Measurements from ENCODE around the gene CRYGN. TPM values are rescaled to one million over a fixed set of nuclear protein-coding genes. Genes with fewer than 3 reads are reported as not detected.
A peak's percentile ranks its signal among the peaks of the same experiment; 100 is the strongest.

CRYGN gene
- total and polyA plus RNA-seq, 2 of the 13 experiments (the other 11 are each of a cell fraction or from before 2014, with no cell fraction given) = 0.11 TPM; not detected in 1

GRCh38 chr7:151408839-151409666 is 30.9 kb downstream of the CRYGN start (continued):
- TF ChIP-seq MEF2D (CRISPR knock-in tag; IDR thresholded peaks at IDR 0.05) (no peak), ATAD3A (CRISPR knock-in tag; IDR thresholded peaks at IDR 0.05) (no peak), TP53 (CRISPR knock-in tag; conservative IDR thresholded peaks at IDR 0.05) (no peak), SOX13 (IDR thresholded peaks at IDR 0.05) (peak; percentile 44), SOX13 (CRISPR knock-in tag; conservative IDR thresholded peaks at IDR 0.05 in 1 of 2, IDR thresholded peaks at IDR 0.05 in 1 of 2) (peak in 1 of 2 experiments; percentile 87; a peak in 2 of 4 replicates), CERS6 (CRISPR knock-in tag; IDR thresholded peaks at IDR 0.05) (no peak), PBX2 (CRISPR knock-in tag; IDR thresholded peaks at IDR 0.05) (no peak), ZNF20 (CRISPR knock-in tag; IDR thresholded peaks at IDR 0.05) (no peak), HOMEZ (CRISPR knock-in tag; IDR thresholded peaks at IDR 0.05; ENCODE audit: low read depth) (no peak), ZNF33B (CRISPR knock-in tag; IDR thresholded peaks at IDR 0.05) (no peak), CTCF (CRISPR knock-in tag; IDR thresholded peaks at IDR 0.05) (peak; percentile 42), BHLHE40 (IDR thresholded peaks at IDR 0.05; ENCODE audit: low read length) (peak; percentile 15; the same call in 1 of the 2 replicates), XBP1 (CRISPR knock-in tag; IDR thresholded peaks at IDR 0.05) (no peak), ZIK1 (CRISPR knock-in tag; IDR thresholded peaks at IDR 0.05; ENCODE audit: borderline replicate concordance, low read depth) (no peak), SYNCRIP (IDR thresholded peaks at IDR 0.05; ENCODE audit: insufficient read depth, low read depth, low read length) (no peak), AHR (CRISPR knock-in tag; IDR thresholded peaks at IDR 0.05) (no peak), ZFP62 (CRISPR knock-in tag; IDR thresholded peaks at IDR 0.05) (no peak), CBX5 (CRISPR knock-in tag; IDR thresholded peaks at IDR 0.05; ENCODE audit: borderline replicate concordance) (no peak), HBP1 (CRISPR knock-in tag; IDR thresholded peaks at IDR 0.05; ENCODE audit: low read depth) (no peak), ATF4 (CRISPR knock-in tag; IDR thresholded peaks at IDR 0.05) (no peak), ZNF253 (CRISPR knock-in tag; IDR thresholded peaks at IDR 0.05; ENCODE audit: borderline replicate concordance) (no peak), BCL6 (CRISPR knock-in tag; IDR thresholded peaks at IDR 0.05) (peak; percentile 59), SOX5 (CRISPR knock-in tag; IDR thresholded peaks at IDR 0.05; ENCODE audit: borderline replicate concordance) (peak; percentile 96)
